ENCODE results near the gene PRKAR1B.
A peak's percentile ranks its signal among the peaks of the same experiment; 100 is the strongest.

The PRKAR1B gene

GRCh38 chr7:524800-525199 is 202.3 kb downstream of the PRKAR1B start:
- Histone ChIP-seq H3K4me3 (no peak overlapping the region), H3K27ac (no peak overlapping the region)
- DNase-seq (ENCODE audit: low spot score): no peak
- no peak for TF ChIP-seq CTCF (IDR thresholded peaks at IDR 0.05)

GRCh38 chr7:523347-524336 is 203.4 kb downstream of the PRKAR1B start:
- no peak for DNase-seq (ENCODE audit: low spot score)
- H3K4me3 ChIP-seq: peak overlapping the region; percentile 90
- TF ChIP-seq CTCF (IDR thresholded peaks at IDR 0.05): no peak
- H3K27ac ChIP-seq: peak overlapping the region; percentile 39 to 100

GRCh38 chr7:522951-523314 is 204.1 kb downstream of the PRKAR1B start:
- peak overlapping the region; percentile 90 for H3K4me3 ChIP-seq
- no peak for DNase-seq (ENCODE audit: low spot score)

GRCh38 chr7:522071-522950 is 204.8 kb downstream of the PRKAR1B start:
- H3K27ac ChIP-seq: peak overlapping the region; percentile 39 to 100
- peak overlapping the region; percentile 90 for H3K4me3 ChIP-seq
- DNase-seq (ENCODE audit: low spot score): no peak
- TF ChIP-seq CTCF (IDR thresholded peaks at IDR 0.05): no peak

More at GRCh38 chr7:522951-523314, 204.1 kb downstream of the PRKAR1B start:
- no peak for TF ChIP-seq CTCF (IDR thresholded peaks at IDR 0.05)
- H3K27ac ChIP-seq: peak overlapping the region; percentile 39 to 100

- TF ChIP-seq CTCF (IDR thresholded peaks at IDR 0.05): no peak
- DNase-seq (ENCODE audit: low spot score): peak; percentile 91
- Histone ChIP-seq H3K27ac (peak overlapping the region; percentile 48 to 100), H3K4me3 (peak overlapping the region; percentile 90)
These were observed 205.6 kb downstream of the PRKAR1B start for GRCh38 chr7:521221-522070.

- DNase-seq (ENCODE audit: low spot score): no peak
- peak overlapping the region; percentile 90 for H3K4me3 ChIP-seq
These were observed 206.4 kb downstream of the PRKAR1B start for GRCh38 chr7:520503-521161.

More at GRCh38 chr7:520503-521161, 206.4 kb downstream of the PRKAR1B start:
- peak overlapping the region; percentile 85 to 100 for H3K27ac ChIP-seq
- no peak for TF ChIP-seq CTCF (IDR thresholded peaks at IDR 0.05)
